Psoas muscle (tissue), 8 donors: ENCODE data around the gene DOK3. TPM values are rescaled to one million over a fixed set of nuclear protein-coding genes. Genes with fewer than 3 reads are reported as not detected.

Experiments
- ATAC-seq, 4 donors: fragments of 200-7000 bp; cut with Tn5 transposase; one replicate each; pipeline ENCODE4 v1.9.1; 2020; ENCODE audit warnings: moderate library complexity in 3 of 4, mild to moderate bottlenecking in 2 of 4
- DNase-seq, 2 donors: peaks; one replicate each; pipeline ENCODE4 v3.0.0-alpha.2; 2020
- H3K27ac ChIP-seq: fragments of 200-600 bp; one replicate; pipeline ENCODE4 v1.8.0; 2022
- H3K27me3 ChIP-seq, 3 donors: fragments of 200-600 bp in 1 of 3; one replicate each; pipeline versions ENCODE4 v1.6.1 to v1.8.0; 2013 to 2022; ENCODE audit warnings: low read length in 2 of 3, mild to moderate bottlenecking in 2 of 3, moderate library complexity in 1 of 3; ENCODE audit not compliant: insufficient read depth in 3 of 3
- H3K36me3 ChIP-seq, 2 donors: fragments of 200-600 bp in 1 of 2; one replicate each; pipeline versions ENCODE4 v1.6.1 to v1.8.0; 2013 to 2022; ENCODE audit warnings: low read depth in 1 of 2, mild to moderate bottlenecking in 1 of 2, moderate library complexity in 1 of 2; ENCODE audit not compliant: insufficient read depth in 1 of 2
- H3K4me1 ChIP-seq: fragments of 200-600 bp; one replicate; pipeline ENCODE4 v1.8.0; 2022
- H3K4me3 ChIP-seq: fragments of 200-600 bp; one replicate; pipeline ENCODE4 v1.8.0; 2022; ENCODE audit warnings: mild to moderate bottlenecking
- H3K9me3 ChIP-seq: fragments of 200-600 bp; one replicate; pipeline ENCODE4 v1.8.0; 2022
- CTCF ChIP-seq: fragments of 200-600 bp; IDR thresholded peaks from one replicate; pipeline ENCODE4 v1.8.0; 2022; ENCODE audit warnings: antibody characterized with exemption
- WGBS, 3 donors: extraction: QIAGEN DNeasy Blood & Tissue Kit; methylation state at CpG; one replicate each; pipeline versions ENCODE4 v1.1.6 to v1.1.7; 2013; 5-methylcytosine and 5-hydroxymethylcytosine counted together
- intact Hi-C, 2 donors: fragments of 100-400 bp; cut with DNase I; formaldehyde crosslinking; loops; one replicate each; pipeline versions ENCODE4 v1.11.0 to v1.14.2; 2022
- polyA plus RNA-seq, 3 donors: library from polyadenylated mRNA; stranded (reverse); fragments of 200-250 nt; gene quantifications; one replicate each; pipeline ENCODE4 v1.2.3, GENCODE V29; 2013
- total RNA-seq, 4 donors: library from RNA; stranded (reverse); fragmentation: NEBNext Ultra II Directional in 2 of 4; extraction: Animal tissue kit (Norgen Biotek cat#: 25700) in 2 of 4; gene quantifications; one replicate each; pipeline versions ENCODE4 v1.2.1 to v1.2.4, GENCODE V29; 2021 to 2023
- donor health status: healthy with polysubstance abuse.
- donor health status: DM: no; HTN: no; CAD: no; lungs with moderate emphysema.
- donor health status: Bipolar disorder and iron deficiency.
- donor health status: healthy.
- donor health status: DM: yes; HTN: yes; CAD: no.
- donor health status: DM: no; HTN: no; CAD: no.
- donor health status: DM: no; HTN: no; CAD: no.
- donor health status: DM: yes; HTN: yes; CAD: no.

The DOK3 gene
- total and polyA plus RNA-seq, 7 donors = 0.44 to 5.4 (median 3.3) TPM

GRCh38 chr5:177524539-177524900 lies 14.9 kb upstream of the DOK3 start:
- H3K36me3 ChIP-seq = peaks cover 10 to 97% of the 10 kb centered on the region in 2 donors
- peak overlapping the region; percentile 80 for H3K27ac ChIP-seq
- no peak for DNase-seq
- H3K4me3 ChIP-seq = no peak overlapping the region
- H3K9me3 ChIP-seq = no peaks in the 10 kb centered on the region
- no peak for TF ChIP-seq CTCF
- no peaks in the 10 kb centered on the region for H3K27me3 ChIP-seq
- H3K4me1 ChIP-seq = peaks cover 32% of the 10 kb centered on the region
- 52 to 72% (median 57%) methylated on average over 12 of the region's 12 CpGs for whole genome bisulfite sequencing, 3 donors
- intact Hi-C loops = loop anchor here in 1 of 2 donors (2.0 kb wide), 1 partner anchor 28 kb away; no protein-coding TSS in a partner anchor
- peak in 3 of 4 donors; percentile 6 to 28 (median 16) for ATAC-seq

- peaks cover 37% of the 10 kb centered on the region for H3K4me1 ChIP-seq
- TF ChIP-seq CTCF = no peak
- DNase-seq (no peak), ATAC-seq (peak in 1 of 4 donors; percentile 2)
- intact Hi-C loops = loop anchor here in 1 of 2 donors (2.0 kb wide), 1 partner anchor 29 kb away; no protein-coding TSS in a partner anchor
- no peak overlapping the region for H3K4me3 ChIP-seq
- H3K27me3 ChIP-seq = no peaks in the 10 kb centered on the region
- H3K36me3 ChIP-seq = peaks cover 10 to 97% of the 10 kb centered on the region in 2 donors
- peak overlapping the region; percentile 80 for H3K27ac ChIP-seq
- 86 to 96% (median 89%) methylated on average over 17 to 19 of the region's 19 CpGs for WGBS, 3 donors
- H3K9me3 ChIP-seq = no peaks in the 10 kb centered on the region
These were observed 14.3 kb upstream of the DOK3 start for GRCh38 chr5:177523711-177524538.

- Histone ChIP-seq H3K9me3 (no peaks in the 10 kb centered on the region), H3K4me1 (peaks cover 35% of the 10 kb centered on the region), H3K36me3 (peaks cover 0 to 71% of the 10 kb centered on the region in 2 donors), H3K27ac (peak overlapping the region; percentile 6), H3K27me3 (no peaks in the 10 kb centered on the region), H3K4me3 (no peak overlapping the region)
- intact Hi-C loops = no loop called here
- DNase-seq (peak in 1 of 2 donors; percentile 31), ATAC-seq (no peak)
- TF ChIP-seq CTCF = peak; percentile 4
- WGBS, 3 donors = 41 to 80% (median 51%) methylated on average over 2 of the region's 2 CpGs
These were observed 11.4 kb upstream of the DOK3 start for GRCh38 chr5:177520916-177521513.

DNA sequence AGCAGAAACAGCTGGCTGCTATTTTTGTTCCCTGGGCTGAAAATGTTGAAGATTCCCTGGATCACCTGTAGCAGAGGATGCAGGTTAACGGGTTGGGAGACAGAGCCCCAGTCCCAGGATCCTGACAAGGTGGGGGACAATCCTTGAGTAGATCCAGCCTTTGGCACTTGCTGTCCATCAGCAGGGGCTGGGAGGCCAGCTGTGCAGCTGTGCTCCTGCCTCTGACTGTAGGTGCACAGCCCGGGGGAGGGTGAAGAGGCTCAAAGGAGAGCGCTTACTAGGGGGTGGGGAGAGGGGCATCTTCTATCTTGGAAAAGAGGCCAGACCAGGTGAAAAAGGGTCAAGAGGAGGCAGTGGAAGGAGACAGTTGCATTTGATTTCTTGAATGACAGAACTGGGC lies 10.6 kb upstream of the DOK3 start:
- peaks cover 35% of the 10 kb centered on the region for H3K4me1 ChIP-seq
- no peak for ATAC-seq
- H3K4me3 ChIP-seq = no peak overlapping the region
- no peaks in the 10 kb centered on the region for H3K9me3 ChIP-seq
- DNase-seq = peak in 1 of 2 donors; percentile 25
- 77 to 94% (median 84%) methylated on average over 3 of the region's 3 CpGs for WGBS, 3 donors
- peaks cover 0 to 72% of the 10 kb centered on the region in 2 donors for H3K36me3 ChIP-seq
- no peak for TF ChIP-seq CTCF
- peak overlapping the region; percentile 6 for H3K27ac ChIP-seq
- intact Hi-C loops = no loop called here
- H3K27me3 ChIP-seq = no peaks in the 10 kb centered on the region
